Mesenchymal stem cell (in vitro differentiated cells and primary cell): Measurements from ENCODE around the gene OVAAL.

Experiments used
- DNase-seq: peaks from one replicate; pipeline ENCODE4 v3.0.0-alpha.2; 2013
- H2AFZ ChIP-seq: one replicate; pipeline ENCODE4 v1.6.1; 2013; ENCODE audit warnings: low read depth, mild to moderate bottlenecking, control low read depth, inconsistent platforms, low read length, moderate library complexity
- H2AK5ac ChIP-seq: 2 replicates; pipeline ENCODE4 v1.6.1; 2013; ENCODE audit warnings: low read length, moderate library complexity, mild to moderate bottlenecking, inconsistent platforms; ENCODE audit not compliant: severe bottlenecking
- H2BK120ac ChIP-seq: one replicate; pipeline ENCODE4 v1.6.1; 2013; ENCODE audit warnings: low read depth, mild to moderate bottlenecking, inconsistent platforms, low read length, moderate library complexity
- H2BK12ac ChIP-seq, 2 experiments: one replicate each; pipeline ENCODE4 v1.6.1; 2013; ENCODE audit warnings: inconsistent platforms in 2 of 2, low read length in 2 of 2, mild to moderate bottlenecking in 2 of 2, moderate library complexity in 2 of 2, control low read depth in 1 of 2
- H2BK15ac ChIP-seq: one replicate; pipeline ENCODE4 v1.6.1; 2013; ENCODE audit warnings: mild to moderate bottlenecking, low read depth, inconsistent platforms; ENCODE audit not compliant: poor library complexity, severe bottlenecking
- H2BK5ac ChIP-seq: 2 replicates; pipeline ENCODE4 v1.6.1; 2013; ENCODE audit warnings: low read depth, mild to moderate bottlenecking, low read length, control low read depth, inconsistent platforms; ENCODE audit not compliant: poor library complexity, severe bottlenecking
- H3K14ac ChIP-seq, 2 experiments: one replicate each; pipeline ENCODE4 v1.6.1; 2013; ENCODE audit warnings: inconsistent platforms in 2 of 2, low read length in 2 of 2, control low read depth in 1 of 2, mild to moderate bottlenecking in 1 of 2, moderate library complexity in 1 of 2
- H3K18ac ChIP-seq, 2 experiments: one replicate each; pipeline ENCODE4 v1.6.1; 2013; ENCODE audit warnings: inconsistent platforms in 2 of 2, low read length in 2 of 2, control low read depth in 1 of 2, low read depth in 1 of 2, mild to moderate bottlenecking in 1 of 2
- H3K23ac ChIP-seq, 2 experiments: one replicate each; pipeline ENCODE4 v1.6.1; 2013; ENCODE audit warnings: inconsistent platforms in 2 of 2, low read length in 2 of 2, mild to moderate bottlenecking in 2 of 2, moderate library complexity in 2 of 2, control low read depth in 1 of 2
- H3K27ac ChIP-seq: 2 replicates; pipeline ENCODE4 v1.5.1; 2013; ENCODE audit warnings: mild to moderate bottlenecking, moderate library complexity, low read length, control low read depth, inconsistent platforms; ENCODE audit not compliant: poor library complexity, severe bottlenecking
- H3K27me3 ChIP-seq, 2 experiments: 2 replicates each; pipeline versions ENCODE4 v1.6.1 to v1.7.0; 2013; ENCODE audit warnings: low read length in 2 of 2, mild to moderate bottlenecking in 2 of 2, moderate library complexity in 2 of 2, control low read depth in 1 of 2, inconsistent platforms in 1 of 2; ENCODE audit not compliant: control insufficient read depth in 1 of 2, insufficient read depth in 1 of 2
- H3K36me3 ChIP-seq, 2 experiments: 2 replicates each; pipeline versions ENCODE4 v1.6.1 to v1.7.0; 2013; ENCODE audit warnings: low read length in 2 of 2, control low read depth in 1 of 2, inconsistent platforms in 1 of 2, low read depth in 1 of 2, mild to moderate bottlenecking in 1 of 2; ENCODE audit not compliant: insufficient read depth in 2 of 2, control insufficient read depth in 1 of 2
- H3K4ac ChIP-seq, 2 experiments: one replicate each; pipeline ENCODE4 v1.6.1; 2013; ENCODE audit warnings: inconsistent platforms in 2 of 2, low read length in 2 of 2, mild to moderate bottlenecking in 2 of 2, moderate library complexity in 2 of 2, control low read depth in 1 of 2, low read depth in 1 of 2
- H3K4me1 ChIP-seq: 2 replicates; pipeline ENCODE4 v1.6.1; 2013; ENCODE audit warnings: low read depth, low read length, control low read depth; ENCODE audit not compliant: control insufficient read depth, insufficient read depth
- H3K4me2 ChIP-seq: 2 replicates; pipeline ENCODE4 v1.6.1; 2013; ENCODE audit warnings: low read length, mild to moderate bottlenecking, inconsistent platforms; ENCODE audit not compliant: poor library complexity, severe bottlenecking
- H3K4me3 ChIP-seq, 2 experiments: 2 replicates each; pipeline versions ENCODE4 v1.5.1 to v1.7.0; 2013; ENCODE audit warnings: low read length in 2 of 2, mild to moderate bottlenecking in 2 of 2, control low read depth in 1 of 2, low read depth in 1 of 2; ENCODE audit not compliant: insufficient read depth in 1 of 2
- H3K79me1 ChIP-seq: replicated peaks from 2 replicates; pipeline ENCODE4 v1.6.1; 2013; ENCODE audit warnings: mild to moderate bottlenecking, control low read depth, low read length, inconsistent platforms; ENCODE audit not compliant: poor library complexity, severe bottlenecking
- H3K9ac ChIP-seq: 2 replicates; pipeline ENCODE4 v1.7.0; 2013; ENCODE audit warnings: mild to moderate bottlenecking, low read length, moderate library complexity
- H3K9me3 ChIP-seq: 2 replicates; pipeline ENCODE4 v1.7.0; 2013; ENCODE audit warnings: mild to moderate bottlenecking, low read length; ENCODE audit not compliant: control insufficient read depth
- H4K8ac ChIP-seq: one replicate; pipeline ENCODE4 v1.6.1; 2013; ENCODE audit warnings: inconsistent platforms, mild to moderate bottlenecking, low read length, moderate library complexity
- H4K91ac ChIP-seq: one replicate; pipeline ENCODE4 v1.6.1; 2013; ENCODE audit warnings: mild to moderate bottlenecking, low read length, inconsistent platforms
- WGBS: methylation state at CpG from one replicate; pipeline ENCODE4 v1.1.7; 2013; ENCODE audit warnings: mixed read lengths; 5-methylcytosine and 5-hydroxymethylcytosine counted together

OVAAL gene

GRCh38 chr1:180528868-180529470 is 29.8 kb upstream of the OVAAL start:
- Histone ChIP-seq H2BK12ac (no peak overlapping the region), H2BK120ac (no peak overlapping the region), H3K4me3 (no peak overlapping the region), H3K9ac (no peak overlapping the region), H2AK5ac (no peak overlapping the region), H3K23ac (no peak overlapping the region), H3K18ac (no peak overlapping the region), H3K4me1 (no peaks in the 10 kb centered on the region), H3K4ac (no peak overlapping the region), H3K27ac (no peak overlapping the region), H2BK15ac (no peak overlapping the region), H3K4me2 (no peak overlapping the region), H3K9me3 (no peaks in the 10 kb centered on the region), H3K27me3 (no peaks in the 10 kb centered on the region), H3K14ac (no peak overlapping the region), H2BK5ac (no peak overlapping the region), H2AFZ (no peak overlapping the region), H4K8ac (no peak overlapping the region), H3K79me1 (no peaks in the 10 kb centered on the region), H4K91ac (no peak overlapping the region), H3K36me3 (no peaks in the 10 kb centered on the region)
- DNase-seq = no peak
- 90% methylated on average over 7 of the region's 11 CpGs for WGBS

DNA sequence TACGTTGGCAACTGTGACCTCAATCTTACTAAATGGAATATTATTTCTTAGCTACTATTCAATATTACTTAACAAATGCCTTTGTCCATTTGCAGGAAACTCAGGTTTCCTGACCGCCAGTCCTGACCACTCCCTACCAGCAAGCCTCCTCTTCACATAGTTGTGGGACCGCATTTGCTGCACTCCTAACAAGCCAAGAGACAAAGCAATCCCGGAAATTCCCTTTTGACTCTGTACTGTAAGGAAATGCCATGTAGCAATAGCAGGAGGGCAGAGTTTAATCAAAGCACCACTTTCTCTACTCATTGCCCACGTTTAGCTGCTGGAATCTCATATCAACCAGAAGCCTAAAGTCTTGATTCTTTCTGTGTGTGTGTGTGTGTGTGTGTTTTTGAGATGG is 28.3 kb upstream of the OVAAL start:
- Histone ChIP-seq H2BK5ac (no peak overlapping the region), H3K4me1 (no peaks in the 10 kb centered on the region), H3K27me3 (no peaks in the 10 kb centered on the region), H3K4me2 (no peak overlapping the region), H3K9ac (no peak overlapping the region), H2BK12ac (no peak overlapping the region), H3K79me1 (no peaks in the 10 kb centered on the region), H4K8ac (no peak overlapping the region), H3K18ac (no peak overlapping the region), H2BK120ac (no peak overlapping the region), H3K36me3 (no peaks in the 10 kb centered on the region), H3K4me3 (no peak overlapping the region), H2AFZ (no peak overlapping the region), H3K9me3 (no peaks in the 10 kb centered on the region), H4K91ac (no peak overlapping the region), H2AK5ac (no peak overlapping the region), H3K23ac (no peak overlapping the region), H3K14ac (no peak overlapping the region), H3K4ac (no peak overlapping the region), H3K27ac (no peak overlapping the region), H2BK15ac (no peak overlapping the region)
- 78% methylated on average over 3 of the region's 5 CpGs for WGBS
- DNase-seq = peak; percentile 86

GRCh38 chr1:180532854-180533253 is 25.9 kb upstream of the OVAAL start:
- H3K18ac ChIP-seq = no peak overlapping the region
- no peak overlapping the region for H3K27ac ChIP-seq
- H2AK5ac ChIP-seq = no peak overlapping the region
- H3K4me2 ChIP-seq = no peak overlapping the region
- no peak overlapping the region for H2BK5ac ChIP-seq
- H3K14ac ChIP-seq = no peak overlapping the region
- 89% methylated on average over 3 of the region's 5 CpGs for WGBS
- H4K8ac ChIP-seq = no peak overlapping the region
- no peaks in the 10 kb centered on the region for H3K4me1 ChIP-seq
- no peak overlapping the region for H4K91ac ChIP-seq
- no peak overlapping the region for H3K4me3 ChIP-seq
- H3K36me3 ChIP-seq = no peaks in the 10 kb centered on the region
- no peak overlapping the region for H2BK15ac ChIP-seq
- no peak overlapping the region for H3K9ac ChIP-seq
- H2BK120ac ChIP-seq = no peak overlapping the region
- H3K27me3 ChIP-seq = no peaks in the 10 kb centered on the region
- no peaks in the 10 kb centered on the region for H3K9me3 ChIP-seq
- H2AFZ ChIP-seq = no peak overlapping the region
- no peak overlapping the region for H2BK12ac ChIP-seq
- H3K4ac ChIP-seq = no peak overlapping the region
- no peak for DNase-seq
- H3K79me1 ChIP-seq = no peaks in the 10 kb centered on the region
- no peak overlapping the region for H3K23ac ChIP-seq

GRCh38 chr1:180533266-180533987 is 25.3 kb upstream of the OVAAL start:
- WGBS = 70% methylated on average over 4 of the region's 10 CpGs
- no peaks in the 10 kb centered on the region for H3K27me3 ChIP-seq
- H2BK120ac ChIP-seq = no peak overlapping the region
- H3K36me3 ChIP-seq = no peaks in the 10 kb centered on the region
- no peaks in the 10 kb centered on the region for H3K9me3 ChIP-seq
- no peak overlapping the region for H2AFZ ChIP-seq
- no peak overlapping the region for H4K8ac ChIP-seq
- no peaks in the 10 kb centered on the region for H3K4me1 ChIP-seq
- no peak overlapping the region for H3K23ac ChIP-seq
- H3K18ac ChIP-seq = no peak overlapping the region
- H4K91ac ChIP-seq = no peak overlapping the region
- H3K4ac ChIP-seq = no peak overlapping the region
- H3K9ac ChIP-seq = no peak overlapping the region
- no peak overlapping the region for H2AK5ac ChIP-seq
- H2BK5ac ChIP-seq = no peak overlapping the region
- H2BK15ac ChIP-seq = no peak overlapping the region
- H3K27ac ChIP-seq = no peak overlapping the region
- H3K14ac ChIP-seq = no peak overlapping the region
- H3K79me1 ChIP-seq = no peaks in the 10 kb centered on the region
- no peak overlapping the region for H3K4me2 ChIP-seq
- H2BK12ac ChIP-seq = no peak overlapping the region
- no peak overlapping the region for H3K4me3 ChIP-seq
- peak; percentile 56 for DNase-seq
